Measurements from ENCODE around the gene SNURF. TPM values are rescaled to one million over a fixed set of nuclear protein-coding genes. Genes with fewer than 3 reads are reported as not detected.
"Not testable (repeated sequence)": the region's sequence is repeated elsewhere in the genome, so short reads cannot be mapped to it uniquely, and the experiment has no call there.

The SNURF gene
- 5.1 TPM for total RNA-seq

- DNase-seq (ENCODE audit: low read depth in 2 of 3, low spot score in 2 of 3): peak; percentile 21 to 43 (median 39)
Measured at GRCh38 chr15:24954783-24955530, at the start of gene SNURF, which contains the start of gene SNRPN. Gene SNURF, plus strand, starts transcription at chr15:24954987. Its CDS starts 62 bp downstream, at chr15:24955049. Gene SNRPN, plus strand, starts transcription at chr15:24954987. Its CDS starts 19,467 bp downstream, at chr15:24974454.

- DNase-seq (ENCODE audit: low read depth in 2 of 3, low spot score in 2 of 3): peak in 2 of 3 donors; percentile 75 to 88
Measured at GRCh38 chr15:24916305-24917009, 38.3 kb upstream of the SNURF start.

GRCh38 chr15:24917431-24917830 lies 37.4 kb upstream of the SNURF start:
- no peak for DNase-seq (ENCODE audit: low read depth in 2 of 3, low spot score in 2 of 3)

GRCh38 chr15:24919446-24919845 lies 35.3 kb upstream of the SNURF start:
- DNase-seq (ENCODE audit: low read depth in 2 of 3, low spot score in 2 of 3): no peak

GRCh38 chr15:24922781-24923180 lies 32.0 kb upstream of the SNURF start:
- not testable (repeated sequence) for DNase-seq (ENCODE audit: low read depth in 2 of 3, low spot score in 2 of 3)

- no peak for DNase-seq (ENCODE audit: low read depth in 2 of 3, low spot score in 2 of 3)
Measured at GRCh38 chr15:24924153-24924552, 30.6 kb upstream of the SNURF start.

- DNase-seq (ENCODE audit: low read depth in 2 of 3, low spot score in 2 of 3): no peak
Measured at GRCh38 chr15:24924621-24925020, 30.2 kb upstream of the SNURF start.

- not testable (repeated sequence) for DNase-seq (ENCODE audit: low read depth in 2 of 3, low spot score in 2 of 3)
Measured at GRCh38 chr15:24931874-24932732, 22.7 kb upstream of the SNURF start.

GRCh38 chr15:24933716-24934115 lies 21.1 kb upstream of the SNURF start:
- no peak for DNase-seq (ENCODE audit: low read depth in 2 of 3, low spot score in 2 of 3)

- DNase-seq (ENCODE audit: low read depth in 2 of 3, low spot score in 2 of 3): not testable (repeated sequence)
Measured at GRCh38 chr15:24938224-24938623, 16.6 kb upstream of the SNURF start.

- no peak for DNase-seq (ENCODE audit: low read depth in 2 of 3, low spot score in 2 of 3)
Measured at GRCh38 chr15:24940236-24940635, 14.6 kb upstream of the SNURF start.

GRCh38 chr15:24943361-24943760 lies 11.4 kb upstream of the SNURF start:
- no peak for DNase-seq (ENCODE audit: low read depth in 2 of 3, low spot score in 2 of 3)

- no peak for DNase-seq (ENCODE audit: low read depth in 2 of 3, low spot score in 2 of 3)
Measured at GRCh38 chr15:24944954-24945353, 9.8 kb upstream of the SNURF start.

GRCh38 chr15:24945711-24946110 lies 9.1 kb upstream of the SNURF start:
- DNase-seq (ENCODE audit: low read depth in 2 of 3, low spot score in 2 of 3): no peak

GRCh38 chr15:24948495-24948894 lies 6.3 kb upstream of the SNURF start:
- DNase-seq (ENCODE audit: low read depth in 2 of 3, low spot score in 2 of 3): no peak

GRCh38 chr15:24955531-24955921 lies 739 bp downstream of the SNURF start:
- DNase-seq (ENCODE audit: low read depth in 2 of 3, low spot score in 2 of 3): peak in 2 of 3 donors; percentile 2 to 5

GRCh38 chr15:24956111-24956838 lies 1.5 kb downstream of the SNURF start:
- DNase-seq (ENCODE audit: low read depth in 2 of 3, low spot score in 2 of 3): peak; percentile 37 to 83 (median 67)

GRCh38 chr15:24957691-24958090 lies 2.9 kb downstream of the SNURF start:
- no peak for DNase-seq (ENCODE audit: low read depth in 2 of 3, low spot score in 2 of 3)

- no peak for DNase-seq (ENCODE audit: low read depth in 2 of 3, low spot score in 2 of 3)
Measured at GRCh38 chr15:24961967-24962366, 7.2 kb downstream of the SNURF start.

- no peak for DNase-seq (ENCODE audit: low read depth in 2 of 3, low spot score in 2 of 3)
Measured at GRCh38 chr15:24962880-24963279, 8.1 kb downstream of the SNURF start.

Measured in hematopoietic multipotent progenitor cell (in vitro differentiated cells).